ENCODE measurements around the gene SLC19A1.

DNA sequence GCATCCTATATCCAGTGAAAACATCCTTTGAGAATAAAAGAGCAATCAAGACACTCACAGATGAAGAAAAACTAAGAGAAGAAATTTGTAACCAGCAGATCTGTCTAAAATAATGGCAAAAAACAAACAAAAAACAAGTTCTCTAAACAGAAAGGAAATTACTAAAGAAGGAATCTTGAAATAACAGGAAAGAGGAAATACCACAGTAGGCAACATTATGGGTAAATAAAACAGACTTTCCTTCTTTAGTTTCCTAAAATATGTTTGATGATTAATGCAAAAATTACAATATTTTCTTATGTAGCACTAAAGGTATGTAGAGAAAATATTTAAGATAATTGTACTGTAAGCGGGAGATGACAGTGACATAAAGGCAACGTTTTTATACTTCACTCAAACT is 23.5 kb downstream of the SLC19A1 start:
- TF ChIP-seq, protein P1, sequence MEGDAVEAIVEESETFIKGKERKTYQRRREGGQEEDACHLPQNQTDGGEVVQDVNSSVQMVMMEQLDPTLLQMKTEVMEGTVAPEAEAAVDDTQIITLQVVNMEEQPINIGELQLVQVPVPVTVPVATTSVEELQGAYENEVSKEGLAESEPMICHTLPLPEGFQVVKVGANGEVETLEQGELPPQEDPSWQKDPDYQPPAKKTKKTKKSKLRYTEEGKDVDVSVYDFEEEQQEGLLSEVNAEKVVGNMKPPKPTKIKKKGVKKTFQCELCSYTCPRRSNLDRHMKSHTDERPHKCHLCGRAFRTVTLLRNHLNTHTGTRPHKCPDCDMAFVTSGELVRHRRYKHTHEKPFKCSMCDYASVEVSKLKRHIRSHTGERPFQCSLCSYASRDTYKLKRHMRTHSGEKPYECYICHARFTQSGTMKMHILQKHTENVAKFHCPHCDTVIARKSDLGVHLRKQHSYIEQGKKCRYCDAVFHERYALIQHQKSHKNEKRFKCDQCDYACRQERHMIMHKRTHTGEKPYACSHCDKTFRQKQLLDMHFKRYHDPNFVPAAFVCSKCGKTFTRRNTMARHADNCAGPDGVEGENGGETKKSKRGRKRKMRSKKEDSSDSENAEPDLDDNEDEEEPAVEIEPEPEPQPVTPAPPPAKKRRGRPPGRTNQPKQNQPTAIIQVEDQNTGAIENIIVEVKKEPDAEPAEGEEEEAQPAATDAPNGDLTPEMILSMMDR (IDR thresholded peaks at IDR 0.05), result no peak
- TF ChIP-seq POLR2AphosphoS5 (IDR thresholded peaks at IDR 0.05), result no peak
